Measurements from ENCODE around the gene TPCN2. TPM values are rescaled to one million over a fixed set of nuclear protein-coding genes. Genes with fewer than 3 reads are reported as not detected.
"Not testable (repeated sequence)": the region's sequence is repeated elsewhere in the genome, so short reads cannot be mapped to it uniquely, and the experiment has no call there.

The TPCN2 gene
- total RNA-seq, 2 donors from 2014 or later, result 17.6 to 31.0 TPM

DNA sequence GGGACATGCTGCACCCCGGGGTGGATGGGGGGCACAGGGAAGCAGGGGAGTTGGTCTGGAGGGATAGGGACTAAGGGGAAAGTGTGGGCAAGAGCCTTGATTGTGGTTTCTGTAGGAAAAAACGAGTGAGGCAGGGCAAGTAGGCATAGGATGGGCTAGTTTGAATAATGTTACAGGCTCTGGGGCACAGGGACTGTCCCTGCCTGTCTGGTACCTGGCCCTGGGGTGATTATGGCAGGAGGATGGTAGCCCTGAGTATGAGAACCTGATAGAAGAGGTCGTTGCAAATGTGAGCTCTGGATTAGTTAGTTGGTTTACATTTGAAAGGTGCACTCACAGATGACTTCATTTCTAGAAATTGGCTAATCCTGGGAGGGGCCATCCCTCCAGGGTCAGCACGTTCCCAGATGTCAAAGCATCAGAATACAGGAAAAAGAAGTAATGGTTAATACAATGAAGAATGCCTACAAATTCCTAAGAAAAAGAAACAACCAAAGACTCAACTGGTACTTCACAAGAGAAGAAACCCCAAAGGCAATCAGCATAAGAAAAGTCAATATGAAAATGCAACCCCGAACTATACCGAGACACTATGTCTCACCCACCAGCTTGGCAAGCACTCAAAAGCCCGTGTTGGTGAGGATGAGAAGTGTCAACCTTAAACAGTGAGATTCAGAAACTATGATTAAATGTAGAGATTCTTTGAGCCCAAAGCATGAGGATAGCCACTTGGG lies 95.8 kb downstream of the TPCN2 start:
- no peaks in the 10 kb centered on the region for H3K4me1 ChIP-seq (replicated peaks)
- intact Hi-C loops (cut with DNase I), result no loop called here
- H3K36me3 ChIP-seq, result no peaks in the 10 kb centered on the region
- DNase-seq (ENCODE audit: low spot score), result no peak
- H3K27me3 ChIP-seq (replicated peaks; ENCODE audit: insufficient read depth), result no peaks in the 10 kb centered on the region
- no peak overlapping the region for H3K4me3 ChIP-seq
- TF ChIP-seq POLR2A (IDR thresholded peaks at IDR 0.05), result no peak
- TF ChIP-seq, protein P1, sequence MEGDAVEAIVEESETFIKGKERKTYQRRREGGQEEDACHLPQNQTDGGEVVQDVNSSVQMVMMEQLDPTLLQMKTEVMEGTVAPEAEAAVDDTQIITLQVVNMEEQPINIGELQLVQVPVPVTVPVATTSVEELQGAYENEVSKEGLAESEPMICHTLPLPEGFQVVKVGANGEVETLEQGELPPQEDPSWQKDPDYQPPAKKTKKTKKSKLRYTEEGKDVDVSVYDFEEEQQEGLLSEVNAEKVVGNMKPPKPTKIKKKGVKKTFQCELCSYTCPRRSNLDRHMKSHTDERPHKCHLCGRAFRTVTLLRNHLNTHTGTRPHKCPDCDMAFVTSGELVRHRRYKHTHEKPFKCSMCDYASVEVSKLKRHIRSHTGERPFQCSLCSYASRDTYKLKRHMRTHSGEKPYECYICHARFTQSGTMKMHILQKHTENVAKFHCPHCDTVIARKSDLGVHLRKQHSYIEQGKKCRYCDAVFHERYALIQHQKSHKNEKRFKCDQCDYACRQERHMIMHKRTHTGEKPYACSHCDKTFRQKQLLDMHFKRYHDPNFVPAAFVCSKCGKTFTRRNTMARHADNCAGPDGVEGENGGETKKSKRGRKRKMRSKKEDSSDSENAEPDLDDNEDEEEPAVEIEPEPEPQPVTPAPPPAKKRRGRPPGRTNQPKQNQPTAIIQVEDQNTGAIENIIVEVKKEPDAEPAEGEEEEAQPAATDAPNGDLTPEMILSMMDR (IDR thresholded peaks at IDR 0.05), result no peak
- TF ChIP-seq POLR2AphosphoS5 (IDR thresholded peaks at IDR 0.05), result no peak
- WGBS, result 66% methylated on average over 7 of the region's 7 CpGs
- no peaks in the 10 kb centered on the region for H3K9me3 ChIP-seq
- no peak overlapping the region for H3K27ac ChIP-seq

- no peak for DNase-seq (ENCODE audit: low spot score)
- 62% methylated on average over 4 of the region's 4 CpGs for WGBS
- Histone ChIP-seq H3K9me3 (no peaks in the 10 kb centered on the region), H3K36me3 (no peaks in the 10 kb centered on the region), H3K4me3 (no peak overlapping the region), H3K27me3 (replicated peaks; ENCODE audit: insufficient read depth) (no peaks in the 10 kb centered on the region), H3K4me1 (replicated peaks) (no peaks in the 10 kb centered on the region), H3K27ac (no peak overlapping the region)
- TF ChIP-seq, protein P1 (IDR thresholded peaks at IDR 0.05), result no peak
- TF ChIP-seq POLR2AphosphoS5 (IDR thresholded peaks at IDR 0.05) (no peak), POLR2A (IDR thresholded peaks at IDR 0.05) (no peak)
- intact Hi-C loops (cut with DNase I), result no loop called here
These were observed 96.3 kb downstream of the TPCN2 start for GRCh38 chr11:69145050-69145380.

GRCh38 chr11:69148377-69148762 lies 99.6 kb downstream of the TPCN2 start:
- no peak for DNase-seq (ENCODE audit: low spot score)
- Histone ChIP-seq H3K4me1 (replicated peaks) (no peaks in the 10 kb centered on the region), H3K27me3 (replicated peaks; ENCODE audit: insufficient read depth) (no peaks in the 10 kb centered on the region), H3K9me3 (no peaks in the 10 kb centered on the region), H3K4me3 (no peak overlapping the region), H3K27ac (no peak overlapping the region), H3K36me3 (no peaks in the 10 kb centered on the region)
- TF ChIP-seq, protein P1 (IDR thresholded peaks at IDR 0.05), result no peak
- no peak for TF ChIP-seq POLR2A (IDR thresholded peaks at IDR 0.05)
- TF ChIP-seq POLR2AphosphoS5 (IDR thresholded peaks at IDR 0.05), result no peak
- WGBS, result 94% methylated on average over 13 of the region's 13 CpGs
- intact Hi-C loops (cut with DNase I), result no loop called here

DNA sequence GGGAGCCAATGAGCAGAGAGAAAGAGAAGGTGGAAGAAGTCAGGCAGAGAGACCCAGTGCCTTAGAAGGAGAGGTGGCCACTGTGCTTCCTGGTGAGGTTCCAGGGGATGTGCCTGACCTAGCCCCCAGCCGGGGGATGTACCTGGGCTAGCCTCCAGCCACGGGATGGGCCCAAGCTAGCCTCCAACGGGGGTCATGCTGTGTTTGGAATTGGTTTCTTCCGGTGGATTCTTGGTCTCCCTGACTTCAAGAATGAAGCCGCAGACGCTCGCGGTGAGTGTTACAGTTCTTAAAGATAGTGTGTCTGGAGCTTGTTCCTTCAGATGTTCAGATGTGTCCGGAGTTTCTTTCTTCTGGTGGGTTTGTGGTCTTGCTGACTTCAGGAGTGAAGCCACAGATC lies 100.1 kb downstream of the TPCN2 start:
- intact Hi-C loops (cut with DNase I), result no loop called here
- no peaks in the 10 kb centered on the region for H3K9me3 ChIP-seq
- DNase-seq (ENCODE audit: low spot score), result no peak
- no peak overlapping the region for H3K27ac ChIP-seq
- no peak overlapping the region for H3K4me3 ChIP-seq
- TF ChIP-seq, protein P1 (IDR thresholded peaks at IDR 0.05), result no peak
- TF ChIP-seq POLR2AphosphoS5 (IDR thresholded peaks at IDR 0.05) (no peak), POLR2A (IDR thresholded peaks at IDR 0.05) (no peak)
- no peaks in the 10 kb centered on the region for H3K36me3 ChIP-seq
- no peaks in the 10 kb centered on the region for H3K27me3 ChIP-seq (replicated peaks; ENCODE audit: insufficient read depth)
- 86% methylated on average over 9 of the region's 9 CpGs for WGBS
- H3K4me1 ChIP-seq (replicated peaks), result no peaks in the 10 kb centered on the region

DNA sequence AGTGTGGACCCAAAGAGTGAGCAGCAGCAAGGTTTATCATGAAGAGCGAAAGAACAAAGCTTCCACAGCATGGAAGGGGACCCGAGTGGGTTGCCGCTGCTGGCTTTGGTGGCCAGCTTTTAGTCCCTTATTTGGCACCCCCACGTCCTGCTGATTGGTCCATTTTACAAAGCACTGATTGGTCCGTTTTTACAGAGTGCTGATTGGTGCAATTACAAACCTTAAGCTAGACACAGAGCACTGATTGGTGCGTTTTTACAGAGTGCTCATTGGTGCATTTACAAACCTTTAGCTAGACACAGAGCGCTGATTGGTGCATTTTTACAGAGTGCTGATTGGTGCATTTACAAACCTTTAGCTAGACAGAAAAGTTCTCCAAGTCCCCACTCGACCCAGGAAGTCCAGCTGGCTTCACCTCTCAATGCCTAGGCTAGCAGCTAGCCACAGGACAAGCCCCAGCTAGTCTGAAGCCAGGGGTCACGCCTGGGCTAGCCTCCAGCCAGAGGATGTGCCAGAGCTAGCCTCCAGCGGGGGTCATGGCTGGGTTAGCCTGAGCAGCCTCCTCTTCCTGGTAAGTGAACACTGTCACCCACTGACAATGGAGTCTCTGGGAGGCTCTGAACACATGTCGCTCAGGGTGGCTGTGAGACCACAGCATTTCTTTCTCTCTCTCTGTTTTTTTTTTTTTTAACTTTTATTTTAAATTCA lies 100.8 kb downstream of the TPCN2 start:
- H3K9me3 ChIP-seq; H3K4me3 ChIP-seq; H3K36me3 ChIP-seq; H3K4me1 ChIP-seq (replicated peaks); H3K27me3 ChIP-seq (replicated peaks; ENCODE audit: insufficient read depth); H3K27ac ChIP-seq; DNase-seq (ENCODE audit: low spot score): not testable (repeated sequence)
- WGBS, result 83% methylated on average over 10 of the region's 11 CpGs
- intact Hi-C loops (cut with DNase I), result loop anchor here (10.0 kb wide), 1 partner anchor 315 kb away; no protein-coding TSS in a partner anchor
